ENCODE results near the gene C10orf88. TPM values are rescaled to one million over a fixed set of nuclear protein-coding genes. Genes with fewer than 3 reads are reported as not detected.

Gene C10orf88
- total RNA-seq, 1 experiment from 2014 or later = 6.2 TPM

- H3K4me3 ChIP-seq (ENCODE audit: low read length) = no peak overlapping the region
- H3K79me2 ChIP-seq (ENCODE audit: low read length) = peaks cover 15% of the 10 kb centered on the region
Measured at GRCh38 chr10:122949296-122949695, 4.7 kb downstream of the C10orf88 start.

GRCh38 chr10:122939856-122940543, 14.0 kb downstream of the C10orf88 start:
- Histone ChIP-seq H3K27me3 (ENCODE audit: low read length) (no peaks in the 10 kb centered on the region), H3F3A (ENCODE audit: low read length, unreplicated experiment) (no peaks in the 10 kb centered on the region), H3K27ac (ENCODE audit: low read length) (no peak overlapping the region), H3K4me1 (ENCODE audit: insufficient read depth, low read length) (no peaks in the 10 kb centered on the region), H3K9me3 (ENCODE audit: low read length) (no peaks in the 10 kb centered on the region), H3K9ac (ENCODE audit: low read length) (no peak overlapping the region), H3K4me3 (ENCODE audit: low read length) (no peak overlapping the region), H3K36me3 (ENCODE audit: low read depth, low read length) (peaks cover 26% of the 10 kb centered on the region), H4K20me1 (ENCODE audit: low read length) (no peaks in the 10 kb centered on the region), H2AFZ (ENCODE audit: low read length) (no peak overlapping the region), H3K79me2 (ENCODE audit: low read length) (no peaks in the 10 kb centered on the region), H3K9me2 (replicated peaks; ENCODE audit: low read length) (no peaks in the 10 kb centered on the region), H3K4me2 (ENCODE audit: low read length) (no peak overlapping the region)
- no TSS peak for BruUV-seq (replicated peaks)
- TF ChIP-seq EZH2phosphoT487 (IDR thresholded peaks at IDR 0.05; ENCODE audit: borderline replicate concordance, low read length) (no peak), CTCF (conservative IDR thresholded peaks at IDR 0.05; ENCODE audit: low read depth, low read length) (no peak), EZH2 (IDR thresholded peaks at IDR 0.05; ENCODE audit: low read length, unreplicated experiment) (no peak)
- DNase-seq = no peak
- intact Hi-C loops (cut with micrococcal nuclease) = no loop called here
- ATAC-seq = no peak
- ChIA-PET CTCF (no interaction called here), POLR2A (ENCODE audit: unreplicated experiment) (no interaction called here)

More at GRCh38 chr10:122949296-122949695, 4.7 kb downstream of the C10orf88 start:
- no peak for ATAC-seq
- Histone ChIP-seq H2AFZ (ENCODE audit: low read length) (no peak overlapping the region), H3K9me2 (replicated peaks; ENCODE audit: low read length) (no peaks in the 10 kb centered on the region), H3K4me1 (ENCODE audit: insufficient read depth, low read length) (peaks cover 7% of the 10 kb centered on the region; the same call in 1 of the 2 replicates), H3K27me3 (ENCODE audit: low read length) (no peaks in the 10 kb centered on the region), H4K20me1 (ENCODE audit: low read length) (no peaks in the 10 kb centered on the region), H3K27ac (ENCODE audit: low read length) (no peak overlapping the region), H3K9ac (ENCODE audit: low read length) (no peak overlapping the region), H3K36me3 (ENCODE audit: low read depth, low read length) (no peaks in the 10 kb centered on the region), H3K9me3 (ENCODE audit: low read length) (no peaks in the 10 kb centered on the region), H3K4me2 (ENCODE audit: low read length) (no peak overlapping the region), H3F3A (ENCODE audit: low read length, unreplicated experiment) (no peaks in the 10 kb centered on the region)
- ChIA-PET CTCF (no interaction called here), POLR2A (ENCODE audit: unreplicated experiment) (no interaction called here)
- no peak for TF ChIP-seq EZH2phosphoT487 (IDR thresholded peaks at IDR 0.05; ENCODE audit: borderline replicate concordance, low read length)
- no peak for TF ChIP-seq CTCF (conservative IDR thresholded peaks at IDR 0.05; ENCODE audit: low read depth, low read length)
- no peak for TF ChIP-seq EZH2 (IDR thresholded peaks at IDR 0.05; ENCODE audit: low read length, unreplicated experiment)
- intact Hi-C loops (cut with micrococcal nuclease) = no loop called here
- DNase-seq = no peak
- no TSS peak for BruUV-seq (replicated peaks)

GRCh38 chr10:122939133-122939855, 14.7 kb downstream of the C10orf88 start:
- H3K4me3 ChIP-seq (ENCODE audit: low read length) = no peak overlapping the region
- H3K27me3 ChIP-seq (ENCODE audit: low read length) = no peaks in the 10 kb centered on the region
- no peaks in the 10 kb centered on the region for H3K9me2 ChIP-seq (replicated peaks; ENCODE audit: low read length)
- H2AFZ ChIP-seq (ENCODE audit: low read length) = no peak overlapping the region
- H3K4me2 ChIP-seq (ENCODE audit: low read length) = no peak overlapping the region
- no TSS peak for BruUV-seq (replicated peaks)
- H3K36me3 ChIP-seq (ENCODE audit: low read depth, low read length) = peaks cover 26% of the 10 kb centered on the region
- TF ChIP-seq EZH2phosphoT487 (IDR thresholded peaks at IDR 0.05; ENCODE audit: borderline replicate concordance, low read length) (no peak), EZH2 (IDR thresholded peaks at IDR 0.05; ENCODE audit: low read length, unreplicated experiment) (no peak), CTCF (conservative IDR thresholded peaks at IDR 0.05; ENCODE audit: low read depth, low read length) (no peak)
- no peak overlapping the region for H3K27ac ChIP-seq (ENCODE audit: low read length)
- no peaks in the 10 kb centered on the region for H3K9me3 ChIP-seq (ENCODE audit: low read length)
- intact Hi-C loops (cut with micrococcal nuclease) = no loop called here
- ATAC-seq (no peak), DNase-seq (no peak)
- ChIA-PET CTCF (no interaction called here), POLR2A (ENCODE audit: unreplicated experiment) (no interaction called here)
- no peaks in the 10 kb centered on the region for H3K79me2 ChIP-seq (ENCODE audit: low read length)
- no peaks in the 10 kb centered on the region for H3F3A ChIP-seq (ENCODE audit: low read length, unreplicated experiment)
- H3K9ac ChIP-seq (ENCODE audit: low read length) = no peak overlapping the region
- no peaks in the 10 kb centered on the region for H3K4me1 ChIP-seq (ENCODE audit: insufficient read depth, low read length)
- H4K20me1 ChIP-seq (ENCODE audit: low read length) = no peaks in the 10 kb centered on the region
